Activated CD8-positive, alpha-beta T cell treated with anti-CD3 and anti-CD28 coated beads, Interleukin-2, amount 10 ng/mL, durations not matched to agents 7 days and 5 days (primary cell): ENCODE data around the gene CCNK. TPM values are rescaled to one million over a fixed set of nuclear protein-coding genes. Genes with fewer than 3 reads are reported as not detected.

ENCODE experiments used
- ATAC-seq: fragments of 150-1000 bp; cut with Tn5 transposase; one replicate; pipeline ENCODE4 v1.10.0; 2021; ENCODE audit warnings: moderate library complexity
- CTCF ChIA-PET: fragments of 350-600 bp; sonication (Branson Sonifier 250); formaldehyde crosslinking; loops from one replicate; lab custom pipeline; 2021; ENCODE audit warnings: antibody characterized with exemption; lab: Charles Lee
- POLR2A ChIA-PET: fragments of 350-600 bp; sonication (Branson Sonifier 250); formaldehyde crosslinking; loops from one replicate; lab custom pipeline; 2021; ENCODE audit warnings: antibody characterized with exemption; lab: Charles Lee
- DNase-seq: peaks from one replicate; pipeline ENCODE4 v3.0.0-alpha.2; 2020
- H3K27ac Mint-ChIP-seq: one replicate; pipeline ENCODE4 v1.8.0; 2021; ENCODE audit warnings: mild to moderate bottlenecking, mixed read lengths
- H3K27me3 Mint-ChIP-seq: one replicate; pipeline ENCODE4 v1.8.0; 2021; ENCODE audit warnings: low read depth, mixed read lengths
- H3K36me3 Mint-ChIP-seq: one replicate; pipeline ENCODE4 v1.8.0; 2021; ENCODE audit warnings: low read depth, mixed read lengths
- H3K4me1 Mint-ChIP-seq: one replicate; pipeline ENCODE4 v1.8.0; 2021; ENCODE audit warnings: low read depth, mixed read lengths
- H3K4me3 Mint-ChIP-seq: one replicate; pipeline ENCODE4 v1.8.0; 2021; ENCODE audit warnings: mild to moderate bottlenecking, mixed read lengths
- H3K9me3 Mint-ChIP-seq: one replicate; pipeline ENCODE4 v1.8.0; 2022; ENCODE audit warnings: mixed read lengths; ENCODE audit not compliant: insufficient read depth
- total RNA-seq, 2 experiments: library from RNA; stranded (reverse); gene quantifications; one replicate each; pipeline ENCODE4 v1.2.3, GENCODE V29; 2021

The CCNK gene
- total RNA-seq, 2 experiments from 2014 or later = 81.0 to 81.2 TPM

- CTCF ChIA-PET = no interaction called here
Measured at GRCh38 chr14:99552572-99553216, 71.5 kb downstream of the CCNK start.

GRCh38 chr14:99554184-99554583 lies 73.0 kb downstream of the CCNK start:
- no peaks in the 10 kb centered on the region for H3K4me1 Mint-ChIP-seq
- no peak overlapping the region for H3K4me3 Mint-ChIP-seq
- no peaks in the 10 kb centered on the region for H3K9me3 Mint-ChIP-seq
- no peak for ATAC-seq
- no peak overlapping the region for H3K27ac Mint-ChIP-seq
- POLR2A ChIA-PET = no interaction called here
- no peak for DNase-seq
- no peaks in the 10 kb centered on the region for H3K36me3 Mint-ChIP-seq
- no peaks in the 10 kb centered on the region for H3K27me3 Mint-ChIP-seq
- CTCF ChIA-PET = no interaction called here

More at GRCh38 chr14:99552572-99553216, 71.5 kb downstream of the CCNK start:
- no peak for ATAC-seq
- no peaks in the 10 kb centered on the region for H3K9me3 Mint-ChIP-seq
- H3K27me3 Mint-ChIP-seq = no peaks in the 10 kb centered on the region
- H3K4me1 Mint-ChIP-seq = no peaks in the 10 kb centered on the region
- H3K36me3 Mint-ChIP-seq = no peaks in the 10 kb centered on the region
- POLR2A ChIA-PET = no interaction called here
- no peak overlapping the region for H3K27ac Mint-ChIP-seq
- no peak for DNase-seq
- no peak overlapping the region for H3K4me3 Mint-ChIP-seq

GRCh38 chr14:99554757-99555531 lies 73.7 kb downstream of the CCNK start:
- POLR2A ChIA-PET = no interaction called here
- Mint-ChIP-seq H3K4me3 (no peak overlapping the region), H3K4me1 (no peaks in the 10 kb centered on the region), H3K9me3 (no peaks in the 10 kb centered on the region), H3K27me3 (no peaks in the 10 kb centered on the region), H3K27ac (no peak overlapping the region), H3K36me3 (no peaks in the 10 kb centered on the region)
- ATAC-seq (no peak), DNase-seq (no peak)
- CTCF ChIA-PET = no interaction called here

GRCh38 chr14:99556134-99556791 lies 75.1 kb downstream of the CCNK start:
- CTCF ChIA-PET = no interaction called here
- POLR2A ChIA-PET = no interaction called here
- no peak overlapping the region for H3K4me3 Mint-ChIP-seq
- no peak for DNase-seq
- no peaks in the 10 kb centered on the region for H3K4me1 Mint-ChIP-seq
- H3K27ac Mint-ChIP-seq = no peak overlapping the region
- no peaks in the 10 kb centered on the region for H3K9me3 Mint-ChIP-seq
- no peaks in the 10 kb centered on the region for H3K36me3 Mint-ChIP-seq
- no peaks in the 10 kb centered on the region for H3K27me3 Mint-ChIP-seq
- ATAC-seq = no peak

GRCh38 chr14:99559286-99559990 lies 78.2 kb downstream of the CCNK start:
- ATAC-seq = no peak
- H3K27ac Mint-ChIP-seq = no peak overlapping the region
- POLR2A ChIA-PET = no interaction called here

GRCh38 chr14:99560403-99560802 lies 79.2 kb downstream of the CCNK start:
- Mint-ChIP-seq H3K4me1 (no peaks in the 10 kb centered on the region), H3K4me3 (no peak overlapping the region), H3K9me3 (no peaks in the 10 kb centered on the region), H3K36me3 (no peaks in the 10 kb centered on the region), H3K27ac (no peak overlapping the region), H3K27me3 (no peaks in the 10 kb centered on the region)
- ATAC-seq (no peak), DNase-seq (no peak)
- CTCF ChIA-PET = no interaction called here
- POLR2A ChIA-PET = no interaction called here

More at GRCh38 chr14:99559286-99559990, 78.2 kb downstream of the CCNK start:
- Mint-ChIP-seq H3K4me1 (no peaks in the 10 kb centered on the region), H3K9me3 (no peaks in the 10 kb centered on the region), H3K36me3 (no peaks in the 10 kb centered on the region), H3K4me3 (no peak overlapping the region), H3K27me3 (no peaks in the 10 kb centered on the region)
- CTCF ChIA-PET = no interaction called here
- no peak for DNase-seq

GRCh38 chr14:99560922-99561683 lies 79.9 kb downstream of the CCNK start:
- Mint-ChIP-seq H3K36me3 (no peaks in the 10 kb centered on the region), H3K27ac (no peak overlapping the region)

GRCh38 chr14:99561864-99562263 lies 80.7 kb downstream of the CCNK start:
- Mint-ChIP-seq H3K4me1 (no peaks in the 10 kb centered on the region), H3K4me3 (no peak overlapping the region), H3K27me3 (no peaks in the 10 kb centered on the region), H3K27ac (no peak overlapping the region), H3K36me3 (no peaks in the 10 kb centered on the region), H3K9me3 (no peaks in the 10 kb centered on the region)
- ChIA-PET CTCF (no interaction called here), POLR2A (no interaction called here)
- ATAC-seq (no peak), DNase-seq (no peak)

More at GRCh38 chr14:99560922-99561683, 79.9 kb downstream of the CCNK start:
- no peak overlapping the region for H3K4me3 Mint-ChIP-seq
- ChIA-PET POLR2A (no interaction called here), CTCF (no interaction called here)
- no peaks in the 10 kb centered on the region for H3K9me3 Mint-ChIP-seq
- no peaks in the 10 kb centered on the region for H3K27me3 Mint-ChIP-seq
- DNase-seq (no peak), ATAC-seq (no peak)
- H3K4me1 Mint-ChIP-seq = no peaks in the 10 kb centered on the region

Other genes with a start within 250 kb of the CCNK start
- 10 to 100 TPM; 68.6 to 70.6 TPM for gene BCL11B, start 209.2 kb upstream of the CCNK start, total RNA-seq
- gene SETD3, start 550 bp upstream of the CCNK start, total RNA-seq = 10 to 100 TPM; 65.2 to 66.0 TPM
- gene CCDC85C, start 122.8 kb downstream of the CCNK start, total RNA-seq = 1 to 10 TPM; 7.5 to 8.9 TPM
- gene HHIPL1, start 163.7 kb downstream of the CCNK start, total RNA-seq = not detected
- gene CYP46A1, start 202.9 kb downstream of the CCNK start, total RNA-seq = not detected